H1 (cell line): ENCODE results near the gene KLHDC8A. TPM values are rescaled to one million over a fixed set of nuclear protein-coding genes. Genes with fewer than 3 reads are reported as not detected.

Source experiments
- BACH1 ChIP-seq: IDR thresholded peaks from 2 replicates; pipeline ENCODE4 v1.6.1; 2012; ENCODE audit warnings: low read length, improper control_type of control experiment
- CBX5 ChIP-seq: fragments of 300-800, 300-1000 bp; sonication (generic); IDR thresholded peaks from 2 replicates; pipeline ENCODE4 v1.7.1; 2016; ENCODE audit warnings: antibody characterized with exemption, low read length, low read depth
- CHD7 ChIP-seq: fragments of 300-600 bp; sonication (generic); IDR thresholded peaks from 2 replicates; pipeline ENCODE4 v1.7.1; 2012; ENCODE audit warnings: low read length, moderate library complexity, mild to moderate bottlenecking, inconsistent platforms; ENCODE audit not compliant: insufficient replicate concordance
- CTCF ChIP-seq, 3 experiments: IDR thresholded peaks; 1 replicate in 2 of 3; 2 replicates in 1 of 3; pipeline versions ENCODE4 v1.5.1 to v1.6.1; 2011; ENCODE audit warnings: low read length in 3 of 3, mild to moderate bottlenecking in 3 of 3, inconsistent platforms in 2 of 3, low read depth in 1 of 3, moderate library complexity in 1 of 3; ENCODE audit not compliant: insufficient read depth in 1 of 3; ENCODE audit errors: control extremely low read depth in 1 of 3
- KDM4A ChIP-seq: IDR thresholded peaks from one replicate; pipeline ENCODE4 v1.7.1; 2012; ENCODE audit warnings: low read depth, mild to moderate bottlenecking, moderate library complexity, low read length, inconsistent platforms; ENCODE audit not compliant: severe bottlenecking
- SIN3A ChIP-seq, 2 experiments: IDR thresholded peaks in 1 of 2; conservative IDR thresholded peaks in 1 of 2; 2 replicates each; pipeline ENCODE4 v1.6.1; 2011 to 2012; ENCODE audit warnings: low read length in 2 of 2, improper control_type of control experiment in 1 of 2, low read depth in 1 of 2, mild to moderate bottlenecking in 1 of 2
- TEAD4 ChIP-seq: IDR thresholded peaks from 2 replicates; pipeline ENCODE4 v1.6.1; 2012; ENCODE audit warnings: low read depth, low read length, inconsistent platforms, mixed read lengths
- USF2 ChIP-seq: IDR thresholded peaks from 2 replicates; pipeline ENCODE4 v1.6.1; 2011; ENCODE audit warnings: low read length, improper control_type of control experiment
- polyA plus RNA-seq, 7 experiments: library from polyadenylated mRNA; depleted of rRNA in 3 of 7; stranded (reverse) in 5 of 7; unstranded in 2 of 7; fragments of >200 nt in 5 of 7; fragments of 200-250 nt in 2 of 7; gene quantifications; 1 replicate in 5 of 7; 2 replicates in 1 of 7; 4 replicates in 1 of 7; pipeline versions ENCODE4 v1.2.1 to v1.2.3, GENCODE V29; 2011 to 2013; ENCODE audit warnings: missing spikeins in 2 of 7, mixed read lengths in 2 of 7
- total RNA-seq: library from RNA; stranded (reverse); fragmentation: NEBNext Ultra II Directional; extraction: Animal tissue kit (Norgen Biotek cat#: 25700); gene quantifications from 2 replicates; pipeline ENCODE4 v1.2.1, GENCODE V29; 2021

The KLHDC8A gene
- total and polyA plus RNA-seq, 2 of the 8 experiments (the other 6 are each of a cell fraction or from before 2014, with no cell fraction given): 1.9 to 3.4 TPM

- TF ChIP-seq CHD7 (no peak), BACH1 (no peak), USF2 (no peak), TEAD4 (no peak), CTCF (IDR thresholded peaks at IDR 0.05; ENCODE audit: control extremely low read depth in 1 of 3, insufficient read depth in 1 of 3, low read depth in 1 of 3, low read length in 3 of 3) (no peak), KDM4A (no peak), CBX5 (no peak), SIN3A (conservative IDR thresholded peaks at IDR 0.05 in 1 of 2, IDR thresholded peaks at IDR 0.05 in 1 of 2; ENCODE audit: low read depth in 1 of 2, low read length in 2 of 2) (no peak)
These were observed 1.9 kb upstream of the KLHDC8A start (continued) for GRCh38 chr1:205358579-205358978.
